NOMO-1 treated with dmso at 0.1 percent for 144 hours (cell line): ENCODE results near the gene PABPN1.
"Not testable (repeated sequence)": the region's sequence is repeated elsewhere in the genome, so short reads cannot be mapped to it uniquely, and the experiment has no call there.

Experiments used
- DNase-seq: peaks from one replicate; lab custom pipeline; 2025; ENCODE audit not compliant: unreplicated experiment; lab: John Stamatoyannopoulos, UW

The PABPN1 gene

GRCh38 chr14:23320584-23321571 lies at the start of gene PABPN1:
PABPN1 (plus strand) TSS chr14:23321457; CDS start chr14:23321470, 13 bp downstream.
- peak; percentile 99 for DNase-seq

DNA sequence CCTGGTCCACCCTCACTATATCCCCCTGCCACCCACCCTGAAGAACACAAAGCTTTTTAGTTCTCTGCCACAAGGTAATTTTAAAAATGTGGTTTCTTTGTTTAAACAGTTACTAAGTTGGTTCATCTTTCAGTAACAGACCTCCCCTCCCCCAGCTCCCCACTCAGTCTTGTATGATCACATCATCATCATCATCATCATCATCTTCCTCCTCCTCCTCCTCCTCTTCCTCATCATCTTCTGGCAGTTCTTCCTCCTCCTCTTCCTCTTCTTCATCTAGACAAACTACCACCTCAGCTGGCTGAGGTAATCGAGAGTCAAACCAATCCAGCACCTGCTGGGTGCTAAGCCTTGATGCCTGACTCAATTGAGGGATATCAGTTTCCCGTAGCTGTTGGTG lies 45.8 kb upstream of the PABPN1 start:
- DNase-seq = no peak

- DNase-seq = no peak
Measured at GRCh38 chr14:23277189-23277588, 44.1 kb upstream of the PABPN1 start.

DNA sequence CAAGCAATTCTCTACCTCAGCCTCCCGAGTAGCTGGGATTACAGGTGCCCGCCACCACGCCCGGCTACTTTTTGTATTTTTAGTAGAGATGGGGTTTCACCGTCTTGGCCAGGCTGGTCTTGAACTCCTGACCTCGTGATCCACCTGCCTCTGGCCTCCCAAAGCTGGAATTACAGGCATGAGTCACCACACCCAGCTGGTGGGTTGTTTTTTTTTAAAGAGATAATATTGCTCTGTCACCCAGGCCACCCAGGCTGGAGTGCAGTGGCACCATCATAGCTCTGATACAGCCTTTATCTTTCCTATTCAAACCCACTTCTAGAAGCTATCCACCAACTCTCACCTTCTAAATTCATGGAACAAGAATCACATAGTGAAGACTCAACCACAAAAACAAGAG lies 43.3 kb upstream of the PABPN1 start:
- DNase-seq = not testable (repeated sequence)

- DNase-seq = no peak
Measured at GRCh38 chr14:23281247-23281646, 40.0 kb upstream of the PABPN1 start.

DNA sequence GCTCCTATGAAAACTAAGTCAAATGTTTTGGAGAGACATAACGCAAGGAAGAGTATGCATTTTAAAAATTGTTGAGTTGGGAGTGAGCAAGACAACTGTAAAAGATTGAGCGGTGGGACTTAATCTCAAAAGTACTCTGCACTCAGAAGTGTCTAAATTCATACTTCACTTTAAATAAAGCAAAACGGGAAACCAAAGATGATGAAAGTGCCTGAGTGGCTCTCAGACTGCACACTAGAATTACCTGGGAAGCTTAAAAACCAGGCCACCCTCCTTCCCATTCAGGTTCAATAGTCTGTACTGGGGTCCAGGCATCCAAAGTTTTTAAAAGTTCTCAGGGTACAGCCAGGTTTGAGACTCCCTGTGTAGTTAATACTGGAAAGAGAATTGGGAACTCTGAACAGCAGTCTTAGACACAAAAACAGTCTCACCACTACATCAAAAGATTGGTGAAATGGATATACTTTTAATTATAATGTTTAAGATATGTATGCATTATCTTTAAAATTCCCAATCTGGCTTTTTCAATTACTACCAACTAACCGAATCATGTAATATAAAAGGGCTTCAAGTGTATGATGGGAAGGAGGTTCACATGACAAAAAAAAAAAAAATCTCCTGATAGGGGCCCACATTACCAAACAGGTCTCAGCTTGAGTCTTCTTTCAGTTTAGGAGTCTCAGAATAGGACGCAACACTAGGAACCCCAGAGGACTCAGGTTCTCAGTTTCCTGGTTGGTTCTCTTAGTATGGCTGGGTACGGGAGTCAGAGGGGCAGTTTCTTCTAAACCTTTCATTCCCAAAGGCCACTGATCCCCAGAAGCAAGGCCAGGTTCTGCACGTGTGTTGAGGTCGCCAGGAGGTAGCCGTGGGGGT lies 36.4 kb upstream of the PABPN1 start:
- DNase-seq = peak; percentile 24

DNA sequence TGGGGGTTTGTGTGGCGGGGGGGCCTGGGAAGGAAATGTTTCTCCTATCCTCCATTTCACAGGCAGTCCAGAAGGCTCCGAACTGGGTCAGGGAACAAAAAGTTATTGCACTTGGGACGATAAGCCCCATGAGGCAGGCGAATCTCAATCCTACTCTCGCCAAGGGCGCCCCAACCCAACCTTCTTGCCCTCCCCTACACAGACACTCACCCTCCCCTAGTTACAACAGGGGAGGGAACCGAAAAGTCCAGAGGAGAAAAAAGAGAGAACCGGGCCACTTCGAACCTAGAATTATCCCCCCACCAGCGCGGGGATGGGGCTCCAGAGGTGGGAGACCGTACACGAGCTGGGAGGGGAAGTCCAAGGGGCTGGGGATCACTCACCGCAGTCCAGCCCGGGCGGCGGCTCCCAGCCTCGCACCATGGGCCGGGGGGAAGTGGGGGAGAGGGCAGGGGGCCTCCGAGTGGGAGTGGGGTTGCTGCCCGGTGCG lies 35.7 kb upstream of the PABPN1 start:
- DNase-seq = no peak

DNA sequence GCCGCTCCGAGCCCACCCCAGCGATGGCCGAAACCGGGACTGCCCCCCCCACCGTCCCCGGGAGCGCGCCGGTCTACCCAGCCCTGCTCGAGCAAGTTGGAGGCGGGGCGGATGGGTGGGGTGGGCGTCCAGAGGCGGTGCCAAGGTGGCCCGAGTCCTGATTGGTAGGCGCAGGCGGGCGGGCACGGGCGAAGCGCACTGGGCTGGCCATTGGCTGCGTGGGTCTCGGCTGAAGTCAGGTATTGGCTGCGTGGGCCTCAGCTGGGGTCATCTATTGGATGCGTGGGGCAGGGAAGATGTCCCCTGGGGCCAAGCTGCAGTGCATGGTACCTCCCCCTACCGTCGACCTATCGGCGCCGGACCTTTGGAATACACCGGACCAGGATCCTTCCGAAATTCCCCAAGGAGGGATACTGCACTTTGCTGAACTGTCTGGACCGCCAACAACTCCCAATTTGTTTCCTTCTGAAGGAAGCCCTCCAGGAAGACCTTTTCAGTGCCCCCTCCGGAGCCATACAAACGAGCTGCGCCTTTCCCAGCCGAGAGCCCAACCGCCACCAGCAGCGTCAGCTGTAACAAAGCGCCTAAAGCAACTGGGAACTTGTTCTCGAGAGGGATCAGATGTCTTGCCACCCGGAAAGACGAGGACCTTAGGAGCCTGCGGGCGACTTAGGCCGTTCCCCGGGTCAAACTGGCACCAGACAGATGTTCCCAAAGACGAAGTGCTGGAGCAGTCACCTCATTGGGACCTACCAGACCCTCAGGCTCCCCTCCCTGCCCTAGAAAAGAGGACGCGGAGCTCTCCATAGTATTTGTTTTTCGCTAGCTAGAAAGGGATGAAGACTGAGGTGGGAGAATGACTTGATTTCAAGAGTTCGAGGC lies 35.0 kb upstream of the PABPN1 start, which contains the start of gene HOMEZ:
Gene HOMEZ, minus strand, starts transcription at position 113 of the 882 bp plus-strand sequence. CDS start 180 bp downstream, outside the sequence.
- DNase-seq = peak; percentile 96

- DNase-seq = no peak
Measured at GRCh38 chr14:23286902-23287479, 34.3 kb upstream of the PABPN1 start.

DNA sequence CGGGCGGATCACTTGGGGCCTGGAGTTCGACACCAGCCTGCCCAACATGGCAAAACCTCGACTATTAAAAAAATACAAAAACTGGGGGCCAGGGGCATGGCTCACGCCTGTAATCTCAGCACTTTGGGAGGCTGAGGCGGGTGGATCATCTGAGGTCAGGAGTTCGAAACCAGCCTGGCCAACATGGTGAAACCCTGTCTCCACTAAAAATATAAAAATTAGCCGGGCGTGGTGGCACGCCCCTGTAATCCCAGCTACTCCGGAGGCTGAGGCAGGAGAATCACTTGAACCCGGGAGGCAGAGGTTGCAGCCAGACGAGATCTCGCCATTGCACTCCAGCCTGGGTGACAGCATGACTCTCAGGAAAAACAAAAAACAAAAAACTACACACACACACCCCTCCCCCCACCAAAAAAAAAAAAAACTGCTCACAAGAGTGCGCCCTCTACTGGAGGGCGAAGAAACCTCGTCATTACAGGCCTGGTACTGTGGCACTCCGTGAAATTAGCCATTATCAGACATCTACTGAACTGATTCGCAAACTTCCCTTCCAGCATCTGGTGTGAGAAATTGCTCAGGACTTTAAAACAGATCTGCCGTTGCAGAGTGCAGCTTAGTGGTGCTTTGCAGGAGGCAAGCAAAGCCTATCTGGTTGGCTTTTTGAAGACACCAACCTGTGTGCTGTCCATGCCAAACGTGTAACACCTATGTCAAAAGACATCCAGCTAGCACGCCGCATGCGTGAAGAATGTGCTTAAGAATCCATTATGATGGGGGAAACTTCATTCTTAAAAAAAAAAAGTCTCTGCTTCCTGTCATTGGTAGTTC lies 26.3 kb upstream of the PABPN1 start:
- DNase-seq = peak; percentile 10

DNA sequence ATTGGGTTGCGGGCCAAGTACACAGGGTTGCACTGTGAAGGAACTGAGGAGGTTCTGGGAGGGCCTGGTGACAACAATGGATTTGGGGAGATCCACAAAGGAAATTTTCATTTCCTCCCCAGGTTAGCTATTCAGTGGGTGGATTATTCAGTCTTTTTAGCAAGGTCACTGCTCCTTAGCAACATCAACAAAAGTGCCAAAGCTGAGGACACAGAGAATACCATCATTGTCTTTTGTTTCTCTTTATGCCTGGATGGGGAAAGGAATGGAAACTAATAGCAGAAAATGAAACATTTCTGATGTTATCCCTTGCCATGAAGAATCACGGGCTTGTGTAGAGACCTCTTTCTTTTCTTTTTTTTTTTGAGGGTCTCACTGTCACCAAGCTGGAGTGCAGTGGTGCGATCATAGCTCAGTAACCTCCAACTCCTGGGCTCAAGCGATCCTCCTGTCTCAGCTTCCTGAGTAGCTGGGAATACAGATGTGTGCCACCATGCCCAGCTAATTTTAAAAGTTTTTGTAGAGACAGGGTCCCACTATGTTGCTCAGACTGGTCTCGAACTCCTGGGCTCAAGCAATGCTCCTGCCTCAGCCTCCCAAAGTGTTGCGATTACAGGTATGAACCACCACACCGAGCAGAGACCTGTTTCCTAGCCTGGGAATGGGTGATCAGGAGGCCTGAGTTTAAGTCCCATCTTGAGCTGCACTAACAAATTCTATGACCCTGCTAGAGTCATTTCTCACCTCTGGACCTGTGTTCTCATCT lies 25.1 kb upstream of the PABPN1 start:
- no peak for DNase-seq

DNA sequence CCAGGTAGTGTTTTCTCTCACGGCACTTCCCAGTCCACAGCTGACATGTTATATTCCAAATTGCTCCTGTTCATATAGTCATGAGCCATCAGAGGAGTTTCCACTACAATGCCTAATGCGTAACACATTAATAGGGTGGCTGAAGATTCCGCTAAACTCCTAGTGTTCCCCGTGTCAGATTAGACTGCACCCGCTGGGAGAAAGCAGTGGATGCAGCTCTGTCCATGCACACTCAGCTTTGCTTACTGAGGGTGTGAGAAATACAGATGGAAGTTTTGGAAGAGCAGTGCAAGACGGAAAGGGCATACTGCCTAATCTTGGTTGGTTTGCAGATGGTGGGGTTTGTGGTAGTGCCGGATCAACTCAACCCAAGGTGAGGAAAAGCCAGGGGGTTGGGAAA lies 24.2 kb upstream of the PABPN1 start:
- no peak for DNase-seq

DNA sequence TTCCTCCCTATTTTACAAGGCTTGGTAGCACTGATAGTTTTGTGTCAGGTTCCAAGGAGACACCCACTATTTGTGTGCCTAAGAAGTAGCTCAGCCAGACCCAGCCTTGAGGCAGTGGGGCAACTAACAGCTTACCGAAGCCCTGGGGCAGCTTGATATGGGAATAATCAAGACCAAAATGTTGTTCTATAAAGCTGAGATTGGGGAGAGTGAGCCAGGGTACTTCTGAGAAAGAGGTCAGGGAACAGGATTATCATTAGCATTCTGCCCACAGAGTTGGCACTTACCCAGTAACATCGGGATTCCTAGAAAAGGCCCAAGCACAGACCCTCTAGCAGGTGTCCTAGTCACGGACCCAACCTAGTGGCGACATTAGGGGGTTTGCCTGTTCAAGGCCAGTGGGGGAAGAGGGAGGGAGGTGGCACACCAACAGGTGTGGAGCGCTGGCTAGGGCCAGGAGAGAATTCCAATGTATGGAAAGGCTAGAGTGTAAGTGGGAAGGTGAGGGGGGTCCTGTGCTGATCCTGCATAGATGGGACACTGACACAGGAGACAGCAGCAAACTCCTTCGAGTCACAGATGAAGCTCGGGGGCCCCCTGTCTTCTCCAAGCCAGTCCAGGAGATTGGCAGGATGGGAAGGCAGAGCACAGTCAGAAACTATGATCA lies 23.5 kb upstream of the PABPN1 start:
- DNase-seq = no peak

GRCh38 chr14:23299211-23299957 lies 21.9 kb upstream of the PABPN1 start:
- no peak for DNase-seq

- no peak for DNase-seq
Measured at GRCh38 chr14:23299986-23300686, 21.1 kb upstream of the PABPN1 start.

DNA sequence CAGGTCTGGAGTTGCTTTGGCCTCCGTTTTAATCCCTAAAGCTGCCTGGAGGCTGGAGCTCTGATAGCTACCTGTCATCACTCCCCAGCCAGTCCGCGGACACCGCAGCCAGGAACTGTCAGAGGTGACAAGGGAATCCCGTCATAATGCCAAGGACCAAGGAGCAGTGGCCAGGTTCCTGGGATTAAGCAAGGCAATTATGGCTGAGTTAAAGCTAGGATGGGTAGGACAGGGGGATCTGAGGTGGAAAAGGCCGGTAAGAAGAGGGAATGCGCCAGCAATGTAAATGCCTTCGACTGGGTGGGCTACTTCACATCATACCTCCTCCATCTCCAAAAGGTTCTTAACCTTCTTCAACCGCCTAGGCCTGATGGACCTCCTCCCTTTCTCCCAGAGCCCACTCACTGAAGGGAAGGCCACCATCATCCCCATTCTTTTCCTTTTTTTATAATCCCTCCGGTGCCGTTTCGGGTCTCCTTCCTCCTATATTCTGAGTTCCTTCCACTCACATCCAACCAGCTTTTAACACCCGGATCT lies 20.5 kb upstream of the PABPN1 start:
- no peak for DNase-seq
